Subcutaneous adipose tissue (tissue), 4 donors: ENCODE measurements around the gene PPAN. TPM values are rescaled to one million over a fixed set of nuclear protein-coding genes. Genes with fewer than 3 reads are reported as not detected.

Experiments used
- small RNA-seq: library from RNA; depleted of rRNA; stranded (forward); fragments of <200 nt; gene quantifications from one replicate; pipeline ENCODE3, GENCODE V24; 2016
- total RNA-seq, 4 donors: library from RNA; depleted of rRNA; stranded (reverse); fragments of >200 nt; gene quantifications; one replicate each; pipeline ENCODE4 v1.1.0, GENCODE V29; 2016
- TF ChIP-seq, protein P1 (sequence below): fragments of 450-650 bp; IDR thresholded peaks from one replicate; pipeline ENCODE4 v1.5.1; 2016; ENCODE audit warnings: low read depth, mild to moderate bottlenecking, control low read depth, antibody characterized with exemption, moderate library complexity

PPAN gene
- total RNA-seq, 4 donors from 2014 or later = 14.2 to 31.8 (median 15.0) TPM

DNA sequence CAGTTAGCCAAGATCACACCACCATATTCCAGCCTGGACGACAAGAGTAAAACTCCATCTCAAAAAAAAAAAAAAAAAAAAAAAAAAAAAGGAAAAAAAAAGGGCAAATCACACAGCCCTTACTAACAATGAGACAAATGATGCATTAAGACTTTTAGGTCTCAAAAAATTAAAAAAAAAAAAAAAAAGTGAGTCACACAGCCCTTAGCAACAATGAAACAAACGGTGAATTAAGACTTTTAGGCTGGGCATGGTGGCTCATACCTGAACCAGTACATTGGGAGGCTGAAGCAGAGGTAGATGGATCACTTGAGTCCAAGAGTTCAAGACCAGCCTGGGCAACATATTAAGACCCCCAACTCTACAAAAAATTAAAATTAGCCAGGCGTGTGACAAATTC lies 45.9 kb downstream of the PPAN start:
- TF ChIP-seq, protein P1, sequence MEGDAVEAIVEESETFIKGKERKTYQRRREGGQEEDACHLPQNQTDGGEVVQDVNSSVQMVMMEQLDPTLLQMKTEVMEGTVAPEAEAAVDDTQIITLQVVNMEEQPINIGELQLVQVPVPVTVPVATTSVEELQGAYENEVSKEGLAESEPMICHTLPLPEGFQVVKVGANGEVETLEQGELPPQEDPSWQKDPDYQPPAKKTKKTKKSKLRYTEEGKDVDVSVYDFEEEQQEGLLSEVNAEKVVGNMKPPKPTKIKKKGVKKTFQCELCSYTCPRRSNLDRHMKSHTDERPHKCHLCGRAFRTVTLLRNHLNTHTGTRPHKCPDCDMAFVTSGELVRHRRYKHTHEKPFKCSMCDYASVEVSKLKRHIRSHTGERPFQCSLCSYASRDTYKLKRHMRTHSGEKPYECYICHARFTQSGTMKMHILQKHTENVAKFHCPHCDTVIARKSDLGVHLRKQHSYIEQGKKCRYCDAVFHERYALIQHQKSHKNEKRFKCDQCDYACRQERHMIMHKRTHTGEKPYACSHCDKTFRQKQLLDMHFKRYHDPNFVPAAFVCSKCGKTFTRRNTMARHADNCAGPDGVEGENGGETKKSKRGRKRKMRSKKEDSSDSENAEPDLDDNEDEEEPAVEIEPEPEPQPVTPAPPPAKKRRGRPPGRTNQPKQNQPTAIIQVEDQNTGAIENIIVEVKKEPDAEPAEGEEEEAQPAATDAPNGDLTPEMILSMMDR = no peak

DNA sequence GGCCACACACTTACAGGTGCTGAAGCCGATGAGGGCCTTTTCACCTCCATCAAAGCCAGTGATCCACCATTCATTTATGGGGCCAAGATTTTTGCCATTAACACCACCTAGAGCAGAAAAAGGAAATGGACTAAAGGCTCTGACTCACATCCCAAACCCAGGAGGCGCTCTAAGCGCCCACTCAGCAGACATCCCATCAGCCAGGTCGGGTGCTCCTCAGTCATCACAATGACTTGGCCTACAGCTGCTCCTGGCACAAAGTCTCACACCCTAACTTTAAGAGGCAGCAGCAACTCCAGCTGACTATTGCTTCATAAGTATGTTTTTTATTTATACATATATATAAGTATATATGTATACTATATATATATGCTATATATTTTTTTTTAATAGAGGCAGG lies 49.7 kb downstream of the PPAN start:
- TF ChIP-seq, protein P1 = no peak

- TF ChIP-seq, protein P1 = no peak
These were observed 51.9 kb downstream of the PPAN start for GRCh38 chr19:10158071-10158470.

GRCh38 chr19:10158485-10158884 lies 52.3 kb downstream of the PPAN start:
- TF ChIP-seq, protein P1 = no peak

- TF ChIP-seq, protein P1 = no peak
These were observed 53.4 kb downstream of the PPAN start for GRCh38 chr19:10159610-10160009.

Small RNA genes within 50 kb of the gene (small RNA-seq; reads per million reads assigned to genes)
- gene SNORD105 = 155 reads per million, percentile 98 among the genes with 10 or more reads in this experiment
- gene SNORD105B = 11,340 reads per million, percentile 100 among the genes with 10 or more reads in this experiment

Other genes starting within 250 kb of the PPAN start
- 100 to 1,000 TPM in 1 of 4 donors, 10 to 100 TPM in 3; 21.8 to 258 (median 57.7) TPM for gene OLFM2, start 169.8 kb upstream of the PPAN start, total RNA-seq
- gene COL5A3, start 95.9 kb upstream of the PPAN start, total RNA-seq = 10 to 100 TPM; 18.8 to 79.1 (median 35.0) TPM
- 1 to 10 TPM in 1 of 4 donors, not detected in 3; 1.3 TPM for gene RDH8, start 92.9 kb upstream of the PPAN start, total RNA-seq
- 10 to 100 TPM in 3 of 4 donors, 1 to 10 TPM in 1; 8.6 to 36.7 (median 25.6) TPM for gene SHFL, start 20.0 kb upstream of the PPAN start, total RNA-seq
- under 1 TPM in 1 of 4 donors, not detected in 3; 0.85 TPM for gene ANGPTL6, start 3.7 kb upstream of the PPAN start, total RNA-seq
- gene P2RY11, start 5.3 kb downstream of the PPAN start, total RNA-seq = 10 to 100 TPM in 1 of 4 donors, 1 to 10 TPM in 2, not detected in 1; 2.4 to 16.8 (median 5.7) TPM
- gene EIF3G, start 13.5 kb downstream of the PPAN start, total RNA-seq = 100 to 1,000 TPM; 163 to 283 (median 235) TPM
- 10 to 100 TPM; 25.5 to 60.7 (median 41.5) TPM for gene DNMT1, start 88.6 kb downstream of the PPAN start, total RNA-seq
- 10 to 100 TPM in 1 of 4 donors, 1 to 10 TPM in 3; 7.7 to 10.1 (median 9.1) TPM for gene S1PR2, start 125.0 kb downstream of the PPAN start, total RNA-seq
- gene MRPL4, start 145.9 kb downstream of the PPAN start, total RNA-seq = 10 to 100 TPM; 30.6 to 60.8 (median 31.0) TPM
- 10 to 100 TPM; 11.4 to 43.4 (median 31.9) TPM for gene ICAM1, start 164.8 kb downstream of the PPAN start, total RNA-seq
- gene ICAM4, start 180.6 kb downstream of the PPAN start, total RNA-seq = 1 to 10 TPM in 2 of 4 donors, not detected in 2; 1.1 to 2.4 TPM
- under 1 TPM; 0.16 to 0.68 (median 0.52) TPM for gene ICAM5, start 183.6 kb downstream of the PPAN start, total RNA-seq
- 1 to 10 TPM in 3 of 4 donors, under 1 TPM in 1; 0.49 to 5.8 (median 2.2) TPM for gene ZGLP1, start 203.5 kb downstream of the PPAN start, total RNA-seq
- gene FDX2, start 209.7 kb downstream of the PPAN start, total RNA-seq = 10 to 100 TPM in 2 of 4 donors, 1 to 10 TPM in 2; 7.3 to 17.2 (median 9.1) TPM
- 10 to 100 TPM in 1 of 4 donors, 1 to 10 TPM in 3; 5.9 to 22.4 (median 8.2) TPM for gene RAVER1, start 227.2 kb downstream of the PPAN start, total RNA-seq
- gene ICAM3, start 233.3 kb downstream of the PPAN start, total RNA-seq = 10 to 100 TPM in 1 of 4 donors, 1 to 10 TPM in 3; 4.9 to 17.3 (median 9.2) TPM